NT2/D1 (cell line): ENCODE measurements around the gene BCAS3.

Source experiments
- SUZ12 ChIP-seq: IDR thresholded peaks from 2 replicates; pipeline ENCODE4 v1.6.1; 2011; ENCODE audit not compliant: insufficient read length, insufficient read depth; ENCODE audit errors: extremely low read depth
- YY1 ChIP-seq: IDR thresholded peaks from 2 replicates; pipeline ENCODE4 v1.6.1; 2011; ENCODE audit not compliant: insufficient read length, insufficient read depth
- ZNF274 ChIP-seq: IDR thresholded peaks from 2 replicates; pipeline ENCODE4 v1.6.1; 2011; ENCODE audit warnings: mild to moderate bottlenecking, low read depth, low read length

DNA sequence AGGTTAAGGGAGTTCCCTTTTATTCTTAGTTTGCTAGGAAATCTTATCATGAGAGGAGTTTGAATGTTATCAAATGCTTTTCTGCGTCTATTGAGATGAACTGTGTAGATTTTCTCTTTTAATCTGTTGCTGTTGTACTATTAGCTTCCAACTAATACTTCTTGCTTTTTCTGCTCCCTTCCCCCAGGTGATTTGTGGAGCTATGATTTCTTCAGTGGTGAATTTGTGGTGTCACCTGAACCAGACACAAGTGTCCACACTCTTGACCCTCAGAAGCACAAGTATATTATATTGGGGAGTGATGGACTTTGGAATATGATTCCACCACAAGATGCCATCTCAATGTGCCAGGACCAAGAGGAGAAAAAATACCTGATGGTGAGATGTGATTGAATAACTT, 29.9 kb upstream of the BCAS3 start:
- TF ChIP-seq SUZ12: no peak
- no peak for TF ChIP-seq YY1
- TF ChIP-seq ZNF274: no peak
